ENCODE data around the gene COPA. TPM values are rescaled to one million over a fixed set of nuclear protein-coding genes. Genes with fewer than 3 reads are reported as not detected.

COPA gene
- total and polyA plus RNA-seq, 2 donors (not counting 3 experiments of a cell fraction or from before 2014, with no cell fraction given) = 127 to 185 TPM

- TF ChIP-seq GATA2 (IDR thresholded peaks at IDR 0.05; ENCODE audit: insufficient read depth, insufficient read length, low read depth, low read length) = no peak
- TF ChIP-seq MAX (IDR thresholded peaks at IDR 0.05; ENCODE audit: insufficient read depth, insufficient read length) = no peak
- no peak for TF ChIP-seq MYC (IDR thresholded peaks at IDR 0.05; ENCODE audit: low read depth, low read length)
- TF ChIP-seq, protein P1, sequence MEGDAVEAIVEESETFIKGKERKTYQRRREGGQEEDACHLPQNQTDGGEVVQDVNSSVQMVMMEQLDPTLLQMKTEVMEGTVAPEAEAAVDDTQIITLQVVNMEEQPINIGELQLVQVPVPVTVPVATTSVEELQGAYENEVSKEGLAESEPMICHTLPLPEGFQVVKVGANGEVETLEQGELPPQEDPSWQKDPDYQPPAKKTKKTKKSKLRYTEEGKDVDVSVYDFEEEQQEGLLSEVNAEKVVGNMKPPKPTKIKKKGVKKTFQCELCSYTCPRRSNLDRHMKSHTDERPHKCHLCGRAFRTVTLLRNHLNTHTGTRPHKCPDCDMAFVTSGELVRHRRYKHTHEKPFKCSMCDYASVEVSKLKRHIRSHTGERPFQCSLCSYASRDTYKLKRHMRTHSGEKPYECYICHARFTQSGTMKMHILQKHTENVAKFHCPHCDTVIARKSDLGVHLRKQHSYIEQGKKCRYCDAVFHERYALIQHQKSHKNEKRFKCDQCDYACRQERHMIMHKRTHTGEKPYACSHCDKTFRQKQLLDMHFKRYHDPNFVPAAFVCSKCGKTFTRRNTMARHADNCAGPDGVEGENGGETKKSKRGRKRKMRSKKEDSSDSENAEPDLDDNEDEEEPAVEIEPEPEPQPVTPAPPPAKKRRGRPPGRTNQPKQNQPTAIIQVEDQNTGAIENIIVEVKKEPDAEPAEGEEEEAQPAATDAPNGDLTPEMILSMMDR (IDR thresholded peaks at IDR 0.05; ENCODE audit: extremely low read depth in 1 of 2, insufficient read depth in 1 of 2, low read depth in 1 of 2, low read length in 2 of 2) = no peak
- no peak for TF ChIP-seq JUN (IDR thresholded peaks at IDR 0.05; ENCODE audit: borderline replicate concordance, insufficient read depth, insufficient read length, low read depth)
- TF ChIP-seq POLR2AphosphoS5 (IDR thresholded peaks at IDR 0.05; ENCODE audit: insufficient read depth, low read depth, low read length) = no peak
- CTCF ChIA-PET = interaction anchor here (1.0 kb wide), 1 partner anchor 151 kb away, joined by 3 read pairs; no protein-coding TSS in a partner anchor
- Histone ChIP-seq H3K36me3 (ENCODE audit: control insufficient read depth in 2 of 2, extremely low read depth in 1 of 2, insufficient read depth in 2 of 2, low read length in 2 of 2) (peaks cover 3 to 8% of the 10 kb centered on the region in 2 experiments), H3K9me3 (replicated peaks; ENCODE audit: control insufficient read depth, insufficient read depth, low read length) (no peaks in the 10 kb centered on the region), H3K9ac (replicated peaks; ENCODE audit: extremely low read depth, insufficient read depth, low read length) (no peak overlapping the region), H3K4me1 (ENCODE audit: control insufficient read depth, extremely low read depth, insufficient read depth, low read length) (peaks cover 28% of the 10 kb centered on the region), H3K9me1 (replicated peaks; ENCODE audit: control insufficient read depth, extremely low read depth, insufficient read depth, low read length) (no peaks in the 10 kb centered on the region), H3K27me3 (ENCODE audit: control insufficient read depth in 2 of 2, insufficient read depth in 2 of 2, low read length in 2 of 2) (no peaks in the 10 kb centered on the region), H3K4me3 (replicated peaks in 1 of 3; ENCODE audit: insufficient read depth in 1 of 3, low read depth in 1 of 3, low read length in 3 of 3) (peak overlapping the region in 2 of 3 experiments; percentile 51 to 92), H3K79me2 (ENCODE audit: control insufficient read depth, insufficient read depth, low read length) (peaks cover 53% of the 10 kb centered on the region), H2AFZ (ENCODE audit: low read depth, low read length) (no peak overlapping the region), H3K27ac (ENCODE audit: insufficient read depth, low read depth, low read length) (no peak overlapping the region), H3K4me2 (ENCODE audit: insufficient read depth, low read length) (peak overlapping the region; percentile 90), H4K20me1 (replicated peaks; ENCODE audit: control insufficient read depth, extremely low read depth, insufficient read depth, low read length) (peaks cover 3% of the 10 kb centered on the region)
- no peak for FAIRE-seq
- DNase-seq (ENCODE audit: low read depth, low spot score) = no peak
- POLR2A ChIA-PET = no interaction called here
- intact Hi-C loops (cut with micrococcal nuclease) (loop anchor here (5.0 kb wide), 2 partner anchors 37 to 137 kb away; partner anchors contain the start of gene PEA15), dilution Hi-C loops (cut with MboI; ENCODE audit: extremely low pct_ligation_motif_present, low sequenced_read_pairs) (no loop called here)
- BruUV-seq (replicated peaks) = no TSS peak
Measured at GRCh38 chr1:160344241-160344640, 1.2 kb upstream of the COPA start.

Measured in endothelial cell of umbilical vein (primary cell).